Keratinocyte (primary cell): ENCODE data around the gene MATN4. TPM values are rescaled to one million over a fixed set of nuclear protein-coding genes. Genes with fewer than 3 reads are reported as not detected.
A peak's percentile ranks its signal among the peaks of the same experiment; 100 is the strongest.

Source experiments
- DNase-seq: peaks from one replicate; pipeline ENCODE4 v3.0.0-alpha.2; 2011; ENCODE audit warnings: low read depth, missing footprints, low spot score
- FAIRE-seq: peaks from 2 replicates; lab custom pipeline; 2011; peaks lifted over from hg19 to GRCh38; lab: Jason Lieb, UNC
- H2AFZ ChIP-seq: 2 replicates; pipeline ENCODE4 v1.6.0; 2012; ENCODE audit warnings: low read length, control low read depth, inconsistent platforms; ENCODE audit not compliant: control insufficient read depth
- H3K27ac ChIP-seq: 2 replicates; pipeline ENCODE4 v1.5.1; 2011; ENCODE audit warnings: low read length; ENCODE audit not compliant: control insufficient read depth, insufficient read depth
- H3K27me3 ChIP-seq: 3 replicates; pipeline ENCODE4 v1.6.0; 2011; ENCODE audit warnings: low read length; ENCODE audit not compliant: control insufficient read depth, insufficient read depth; ENCODE audit errors: extremely low read depth
- H3K36me3 ChIP-seq, 2 experiments: 2 replicates in 1 of 2; 3 replicates in 1 of 2; pipeline ENCODE4 v1.5.1; 2011; ENCODE audit warnings: low read length in 2 of 2, mild to moderate bottlenecking in 1 of 2; ENCODE audit not compliant: control insufficient read depth in 2 of 2, insufficient read depth in 2 of 2; ENCODE audit errors: extremely low read depth in 1 of 2
- H3K4me1 ChIP-seq: 3 replicates; pipeline ENCODE4 v1.5.1; 2011; ENCODE audit warnings: low read length; ENCODE audit not compliant: control insufficient read depth, insufficient read depth; ENCODE audit errors: extremely low read depth
- H3K4me2 ChIP-seq: 3 replicates; pipeline ENCODE4 v1.6.0; 2011; ENCODE audit warnings: low read depth, low read length; ENCODE audit not compliant: control insufficient read depth, insufficient read depth; ENCODE audit errors: extremely low read depth
- H3K4me3 ChIP-seq, 3 experiments: fragments of 200-600 bp in 1 of 3; sonication (generic) in 1 of 3; 2 replicates in 2 of 3; 3 replicates in 1 of 3; pipeline ENCODE4 v1.5.1; 2011 to 2016; ENCODE audit warnings: low read length in 3 of 3, mild to moderate bottlenecking in 3 of 3, control low read depth in 2 of 3, inconsistent platforms in 1 of 3, low read depth in 1 of 3, mixed read lengths in 1 of 3, mixed run types in 1 of 3, moderate library complexity in 1 of 3; ENCODE audit not compliant: control insufficient read depth in 2 of 3, insufficient read depth in 2 of 3; ENCODE audit errors: extremely low read depth in 1 of 3
- H3K79me2 ChIP-seq: 2 replicates; pipeline ENCODE4 v1.6.0; 2012; ENCODE audit warnings: low read length; ENCODE audit not compliant: control insufficient read depth, insufficient read depth
- H3K9ac ChIP-seq: 3 replicates; pipeline ENCODE4 v1.6.0; 2011; ENCODE audit warnings: low read length; ENCODE audit not compliant: control insufficient read depth, insufficient read depth; ENCODE audit errors: extremely low read depth
- H3K9me1 ChIP-seq: 3 replicates; pipeline ENCODE4 v1.6.0; 2011; ENCODE audit warnings: low read length; ENCODE audit not compliant: control insufficient read depth, insufficient read depth; ENCODE audit errors: extremely low read depth
- H3K9me3 ChIP-seq: 2 replicates; pipeline ENCODE4 v1.5.1; 2012; ENCODE audit warnings: low read depth, low read length; ENCODE audit not compliant: control insufficient read depth
- H4K20me1 ChIP-seq: 3 replicates; pipeline ENCODE4 v1.6.0; 2011; ENCODE audit warnings: low read length; ENCODE audit not compliant: control insufficient read depth, insufficient read depth; ENCODE audit errors: extremely low read depth
- EZH2 ChIP-seq: IDR thresholded peaks from one replicate; pipeline ENCODE4 v1.6.1; 2012; ENCODE audit warnings: inconsistent platforms, mild to moderate bottlenecking, low read length, moderate library complexity
- dilution Hi-C: fragments of 300-500 bp; cut with MboI; formaldehyde crosslinking; loops from one replicate; pipeline ENCODE4 v1.7.0; 2020; ENCODE audit warnings: low sequenced_read_pairs; ENCODE audit not compliant: extremely low pct_ligation_motif_present
- polyA plus RNA-seq, 5 experiments: library from polyadenylated mRNA; depleted of rRNA in 3 of 5; stranded (reverse) in 3 of 5; stranded (forward) in 1 of 5; unstranded in 1 of 5; fragments of >200 nt; gene quantifications; 1 replicate in 1 of 5; 2 replicates in 3 of 5; 3 replicates in 1 of 5; pipeline versions ENCODE4 v1.2.1 to v1.2.3, GENCODE V29; 2011 to 2012; ENCODE audit warnings: missing spikeins in 2 of 5, low read depth in 1 of 5, low replicate concordance in 1 of 5
- TF ChIP-seq, protein P1 (sequence below), 3 experiments: IDR thresholded peaks in 1 of 3; conservative IDR thresholded peaks in 1 of 3; optimal IDR thresholded peaks in 1 of 3; 2 replicates in 2 of 3; 3 replicates in 1 of 3; pipeline versions ENCODE3 to v1.5.1; 2011; ENCODE audit warnings: low read length in 3 of 3, mild to moderate bottlenecking in 3 of 3, moderate library complexity in 2 of 3, control low read depth in 1 of 3, inconsistent platforms in 1 of 3; ENCODE audit not compliant: insufficient read depth in 2 of 3; ENCODE audit errors: extremely low read depth in 1 of 3

MATN4 gene
- polyA plus RNA-seq, 1 donor (not counting 4 experiments of a cell fraction or from before 2014, with no cell fraction given), result not detected

DNA sequence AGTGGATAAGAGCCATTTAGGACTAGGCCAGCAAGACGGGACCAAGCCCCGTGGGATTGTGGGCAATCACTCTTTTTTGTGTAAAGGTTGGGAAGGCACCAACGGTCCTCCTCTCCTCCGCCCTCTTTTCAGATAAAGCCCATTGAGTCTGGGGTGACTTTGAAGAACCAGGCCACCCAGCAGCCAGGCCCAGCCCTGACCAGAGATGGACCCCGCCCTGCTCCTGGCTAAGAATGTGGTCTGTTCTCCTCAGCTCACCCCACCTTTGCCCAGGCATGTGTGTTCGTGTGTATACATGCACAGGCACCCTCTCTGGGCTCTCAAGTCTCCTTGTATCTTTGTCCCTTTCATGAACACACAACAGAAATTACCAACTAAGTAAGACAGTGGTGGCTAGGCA lies 31.0 kb upstream of the MATN4 start:
- H3K9me3 ChIP-seq, result no peaks in the 10 kb centered on the region
- peak overlapping the region; percentile 55 for H3K4me2 ChIP-seq
- H2AFZ ChIP-seq, result no peak overlapping the region
- H3K9ac ChIP-seq, result peak overlapping the region; percentile 79
- DNase-seq (no peak), FAIRE-seq (peak; percentile 44)
- no peaks in the 10 kb centered on the region for H4K20me1 ChIP-seq
- dilution Hi-C loops, result no loop called here
- peaks cover 4% of the 10 kb centered on the region for H3K9me1 ChIP-seq
- peaks cover 84% of the 10 kb centered on the region for H3K4me1 ChIP-seq
- peaks cover 80% of the 10 kb centered on the region for H3K79me2 ChIP-seq
- TF ChIP-seq, protein P1, sequence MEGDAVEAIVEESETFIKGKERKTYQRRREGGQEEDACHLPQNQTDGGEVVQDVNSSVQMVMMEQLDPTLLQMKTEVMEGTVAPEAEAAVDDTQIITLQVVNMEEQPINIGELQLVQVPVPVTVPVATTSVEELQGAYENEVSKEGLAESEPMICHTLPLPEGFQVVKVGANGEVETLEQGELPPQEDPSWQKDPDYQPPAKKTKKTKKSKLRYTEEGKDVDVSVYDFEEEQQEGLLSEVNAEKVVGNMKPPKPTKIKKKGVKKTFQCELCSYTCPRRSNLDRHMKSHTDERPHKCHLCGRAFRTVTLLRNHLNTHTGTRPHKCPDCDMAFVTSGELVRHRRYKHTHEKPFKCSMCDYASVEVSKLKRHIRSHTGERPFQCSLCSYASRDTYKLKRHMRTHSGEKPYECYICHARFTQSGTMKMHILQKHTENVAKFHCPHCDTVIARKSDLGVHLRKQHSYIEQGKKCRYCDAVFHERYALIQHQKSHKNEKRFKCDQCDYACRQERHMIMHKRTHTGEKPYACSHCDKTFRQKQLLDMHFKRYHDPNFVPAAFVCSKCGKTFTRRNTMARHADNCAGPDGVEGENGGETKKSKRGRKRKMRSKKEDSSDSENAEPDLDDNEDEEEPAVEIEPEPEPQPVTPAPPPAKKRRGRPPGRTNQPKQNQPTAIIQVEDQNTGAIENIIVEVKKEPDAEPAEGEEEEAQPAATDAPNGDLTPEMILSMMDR (optimal IDR thresholded peaks at IDR 0.05 in 1 of 3, IDR thresholded peaks at IDR 0.05 in 1 of 3, conservative IDR thresholded peaks at IDR 0.05 in 1 of 3; ENCODE audit: extremely low read depth in 1 of 3, insufficient read depth in 2 of 3, low read length in 3 of 3), result no peak
- no peak for TF ChIP-seq EZH2
- H3K27ac ChIP-seq, result peak overlapping the region; percentile 98
- peaks cover 23 to 52% of the 10 kb centered on the region in 2 experiments for H3K36me3 ChIP-seq
- no peaks in the 10 kb centered on the region for H3K27me3 ChIP-seq
- peak overlapping the region in 1 of 3 experiments; percentile 1 for H3K4me3 ChIP-seq

DNA sequence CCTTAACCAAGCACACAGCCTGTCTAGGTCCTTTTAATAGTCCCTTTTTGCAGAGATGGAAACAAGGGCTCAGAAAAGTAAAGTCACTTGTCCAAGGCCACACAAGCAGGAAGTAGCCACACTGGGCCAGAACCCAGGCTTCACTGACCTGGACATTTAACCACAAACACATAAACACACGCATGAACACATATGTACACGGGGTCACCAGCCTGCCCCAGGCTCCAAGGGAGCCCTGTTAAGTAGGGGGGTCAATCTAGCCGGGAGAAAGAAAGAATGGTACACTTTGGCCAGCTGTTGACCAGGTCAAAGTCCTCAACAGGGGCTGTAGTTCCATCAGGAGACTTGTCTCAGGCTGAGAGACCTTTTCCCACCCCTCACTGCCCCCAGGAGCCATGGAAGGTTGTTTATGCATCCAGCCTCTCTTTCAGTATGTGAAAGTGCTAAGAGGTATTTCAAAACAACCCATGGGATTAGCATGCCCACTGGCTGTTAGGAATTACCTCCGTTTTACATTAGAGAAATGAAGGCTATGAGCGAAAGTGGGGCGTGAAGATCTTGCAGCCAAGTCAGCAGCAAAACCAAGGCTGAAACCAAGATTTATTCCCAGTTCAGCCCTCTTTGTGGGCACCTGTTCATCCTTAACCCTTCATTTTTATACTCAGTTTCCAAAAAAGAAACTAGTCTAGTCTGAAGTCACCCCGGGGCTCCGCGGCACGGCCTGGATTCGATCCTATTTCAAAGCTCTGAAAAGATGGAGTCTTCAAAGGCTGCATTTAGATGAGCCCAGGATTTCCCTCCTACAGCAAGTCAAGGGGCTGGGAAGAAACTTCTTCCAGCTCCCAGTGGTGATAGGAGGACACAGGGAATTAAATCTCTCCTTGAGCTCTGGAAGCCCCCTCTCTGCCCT lies 30.3 kb upstream of the MATN4 start:
- no peaks in the 10 kb centered on the region for H3K9me3 ChIP-seq
- H3K4me1 ChIP-seq, result peaks cover 77% of the 10 kb centered on the region
- no peak for DNase-seq
- H3K79me2 ChIP-seq, result peaks cover 75% of the 10 kb centered on the region
- no peaks in the 10 kb centered on the region for H4K20me1 ChIP-seq
- dilution Hi-C loops, result no loop called here
- no peak for TF ChIP-seq EZH2
- TF ChIP-seq, protein P1 (optimal IDR thresholded peaks at IDR 0.05 in 1 of 3, IDR thresholded peaks at IDR 0.05 in 1 of 3, conservative IDR thresholded peaks at IDR 0.05 in 1 of 3; ENCODE audit: extremely low read depth in 1 of 3, insufficient read depth in 2 of 3, low read length in 3 of 3), result no peak
- peak overlapping the region; percentile 98 for H3K27ac ChIP-seq
- H3K36me3 ChIP-seq, result peaks cover 22 to 46% of the 10 kb centered on the region in 2 experiments
- peak overlapping the region; percentile 79 for H3K9ac ChIP-seq
- H3K4me2 ChIP-seq, result peak overlapping the region; percentile 55
- peaks cover 2% of the 10 kb centered on the region for H3K9me1 ChIP-seq
- H3K27me3 ChIP-seq, result no peaks in the 10 kb centered on the region
- H2AFZ ChIP-seq, result no peak overlapping the region
- no peak for FAIRE-seq
- peak overlapping the region in 2 of 3 experiments; percentile 1 to 18 for H3K4me3 ChIP-seq
